ENCODE results near the gene PCDHA1. TPM values are rescaled to one million over a fixed set of nuclear protein-coding genes. Genes with fewer than 3 reads are reported as not detected.
A peak's percentile ranks its signal among the peaks of the same experiment; 100 is the strongest.

The PCDHA1 gene
- total RNA-seq, 1 experiment from 2014 or later = 0.45 TPM

DNA sequence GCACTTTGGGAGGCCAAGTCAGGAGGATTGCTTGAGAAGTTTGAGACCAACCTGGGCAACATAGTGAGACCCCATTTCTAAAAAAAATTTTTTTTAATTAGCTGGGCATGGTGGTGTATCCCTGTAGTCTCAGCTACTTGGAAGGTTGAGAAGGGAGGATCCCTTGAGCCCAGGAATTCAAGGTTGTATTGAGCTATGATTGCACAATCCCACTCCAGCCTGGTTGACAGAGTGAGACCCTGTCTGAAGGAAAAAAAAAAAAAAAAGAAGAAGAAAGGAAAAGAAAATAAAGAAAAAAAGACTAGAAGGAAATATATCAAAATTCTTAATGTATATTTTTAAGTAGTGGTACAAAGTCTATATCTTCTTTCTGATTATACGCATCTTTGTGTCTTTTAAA is 236.4 kb downstream of the PCDHA1 start:
- Histone ChIP-seq H3K27me3 (replicated peaks; ENCODE audit: insufficient read depth, low read depth, low read length, poor library complexity) (no peaks in the 10 kb centered on the region), H3K4me3 (ENCODE audit: low read depth, low read length, poor library complexity, severe bottlenecking) (no peak overlapping the region), H3K36me3 (ENCODE audit: insufficient read depth, low read length, poor library complexity, severe bottlenecking) (no peaks in the 10 kb centered on the region), H3K4me1 (ENCODE audit: insufficient read depth, low read length, poor library complexity, severe bottlenecking) (peaks cover 4% of the 10 kb centered on the region), H3K27ac (ENCODE audit: low read depth, low read length, poor library complexity, severe bottlenecking) (no peak overlapping the region), H3K9me3 (ENCODE audit: low read depth, low read length, poor library complexity, severe bottlenecking) (no peaks in the 10 kb centered on the region)
- intact Hi-C loops (cut with micrococcal nuclease; ENCODE audit: unreplicated experiment) = no loop called here
- BruUV-seq (replicated peaks) = no TSS peak
- DNase-seq (ENCODE audit: low spot score) = no peak
- TF ChIP-seq CTCF (conservative IDR thresholded peaks at IDR 0.05; ENCODE audit: low read depth, low read length) (no peak), EZH2 (IDR thresholded peaks at IDR 0.05; ENCODE audit: borderline replicate concordance, low read depth, low read length, poor library complexity, severe bottlenecking) (no peak)
- CTCF ChIA-PET = no interaction called here
- POLR2A ChIA-PET (ENCODE audit: low non-redundant PET) = no interaction called here

DNA sequence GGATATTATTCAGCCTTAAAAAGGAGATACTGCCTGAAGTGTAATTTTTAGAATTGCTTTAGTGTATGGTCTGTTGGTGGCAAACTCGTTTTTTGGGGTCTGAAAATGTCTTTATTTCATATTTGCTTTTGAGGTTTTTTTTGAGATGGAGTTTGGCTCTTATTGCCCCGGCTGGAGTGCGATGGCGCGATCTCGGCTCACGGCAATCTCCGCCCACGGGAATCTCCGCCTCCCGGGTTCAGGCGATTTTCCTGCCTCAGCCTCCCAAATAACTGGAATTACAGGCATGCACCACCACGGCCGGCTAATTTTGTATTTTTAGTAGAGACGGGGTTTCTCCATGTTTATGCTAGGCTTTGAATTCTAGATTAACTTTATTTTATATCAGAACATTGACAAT is 245.1 kb downstream of the PCDHA1 start:
- no peaks in the 10 kb centered on the region for H3K36me3 ChIP-seq (ENCODE audit: insufficient read depth, low read length, poor library complexity, severe bottlenecking)
- POLR2A ChIA-PET (ENCODE audit: low non-redundant PET) = no interaction called here
- no peaks in the 10 kb centered on the region for H3K27me3 ChIP-seq (replicated peaks; ENCODE audit: insufficient read depth, low read depth, low read length, poor library complexity)
- no peak for DNase-seq (ENCODE audit: low spot score)
- intact Hi-C loops (cut with micrococcal nuclease; ENCODE audit: unreplicated experiment) = no loop called here
- H3K4me1 ChIP-seq (ENCODE audit: insufficient read depth, low read length, poor library complexity, severe bottlenecking) = no peaks in the 10 kb centered on the region
- H3K27ac ChIP-seq (ENCODE audit: low read depth, low read length, poor library complexity, severe bottlenecking) = no peak overlapping the region
- no peak overlapping the region for H3K4me3 ChIP-seq (ENCODE audit: low read depth, low read length, poor library complexity, severe bottlenecking)
- no TSS peak for BruUV-seq (replicated peaks)
- no peaks in the 10 kb centered on the region for H3K9me3 ChIP-seq (ENCODE audit: low read depth, low read length, poor library complexity, severe bottlenecking)
- CTCF ChIA-PET = no interaction called here
- no peak for TF ChIP-seq EZH2 (IDR thresholded peaks at IDR 0.05; ENCODE audit: borderline replicate concordance, low read depth, low read length, poor library complexity, severe bottlenecking)
- TF ChIP-seq CTCF (conservative IDR thresholded peaks at IDR 0.05; ENCODE audit: low read depth, low read length) = no peak

DNA sequence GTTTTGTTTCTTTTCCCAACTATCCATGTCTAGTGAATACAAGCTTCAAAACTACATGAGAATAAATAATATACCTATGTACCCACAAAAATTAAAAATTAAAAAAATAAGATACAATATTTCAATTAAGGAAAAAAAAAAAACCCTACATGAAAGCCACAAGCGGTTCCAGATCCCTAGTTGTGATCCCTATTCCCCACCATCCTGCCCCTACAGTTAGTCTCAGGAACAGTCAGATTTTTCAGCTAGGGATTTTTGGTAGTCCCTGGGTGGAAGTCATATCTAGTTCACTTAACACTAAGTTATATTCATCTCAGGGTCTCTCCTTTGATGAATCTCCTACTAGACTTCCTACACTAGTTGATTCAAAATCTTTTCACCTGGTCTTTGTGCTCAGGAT is 246.7 kb downstream of the PCDHA1 start:
- POLR2A ChIA-PET (ENCODE audit: low non-redundant PET) = no interaction called here
- no TSS peak for BruUV-seq (replicated peaks)

More for the DNA sequence above, 246.7 kb downstream of the PCDHA1 start:
- Histone ChIP-seq H3K4me1 (ENCODE audit: insufficient read depth, low read length, poor library complexity, severe bottlenecking) (no peaks in the 10 kb centered on the region), H3K27me3 (replicated peaks; ENCODE audit: insufficient read depth, low read depth, low read length, poor library complexity) (no peaks in the 10 kb centered on the region), H3K9me3 (ENCODE audit: low read depth, low read length, poor library complexity, severe bottlenecking) (no peaks in the 10 kb centered on the region), H3K27ac (ENCODE audit: low read depth, low read length, poor library complexity, severe bottlenecking) (no peak overlapping the region), H3K36me3 (ENCODE audit: insufficient read depth, low read length, poor library complexity, severe bottlenecking) (no peaks in the 10 kb centered on the region), H3K4me3 (ENCODE audit: low read depth, low read length, poor library complexity, severe bottlenecking) (no peak overlapping the region)
- TF ChIP-seq EZH2 (IDR thresholded peaks at IDR 0.05; ENCODE audit: borderline replicate concordance, low read depth, low read length, poor library complexity, severe bottlenecking) (no peak), CTCF (conservative IDR thresholded peaks at IDR 0.05; ENCODE audit: low read depth, low read length) (0 out of 2 replicates have a peak, but pooled peaks have one; percentile 13)
- CTCF ChIA-PET = interaction anchor here (0.6 kb wide), 1 partner anchor 238 kb away, joined by 3 read pairs; no protein-coding TSS in a partner anchor
- intact Hi-C loops (cut with micrococcal nuclease; ENCODE audit: unreplicated experiment) = no loop called here
- no peak for DNase-seq (ENCODE audit: low spot score)

Data from A673 (cell line).